Gastrocnemius medialis (tissue), 4 donors: ENCODE data around the gene CAMK2D. TPM values are rescaled to one million over a fixed set of nuclear protein-coding genes. Genes with fewer than 3 reads are reported as not detected.
A peak's percentile ranks its signal among the peaks of the same experiment; 100 is the strongest.

ENCODE experiments used
- ATAC-seq, 2 donors: fragments of 150-250 bp; one replicate each; pipeline ENCODE4 v1.9.1; 2016
- DNase-seq, 2 donors: peaks; one replicate each; pipeline ENCODE4 v3.0.0-alpha.2; 2019
- H3K27ac ChIP-seq, 4 donors: fragments of 200-600 bp; sonication (generic); 1 replicate in 1 of 4; 2 replicates in 3 of 4; pipeline ENCODE4 v1.5.1; 2016 to 2018; ENCODE audit warnings: mild to moderate bottlenecking in 2 of 4, moderate library complexity in 1 of 4
- H3K27me3 ChIP-seq, 3 donors: fragments of 200-600 bp; sonication (generic) in 2 of 3; 1 replicate in 1 of 3; 2 replicates in 2 of 3; pipeline versions ENCODE4 v1.5.1 to v1.6.0; 2016 to 2019; ENCODE audit warnings: mild to moderate bottlenecking in 1 of 3, moderate library complexity in 1 of 3
- H3K36me3 ChIP-seq, 2 donors: fragments of 200-600 bp; sonication (generic) in 1 of 2; one replicate each; pipeline ENCODE4 v1.5.1; 2017 to 2018
- H3K4me1 ChIP-seq, 2 donors: fragments of 200-600 bp; sonication (generic) in 1 of 2; one replicate each; pipeline ENCODE4 v1.5.1; 2016 to 2017; ENCODE audit warnings: mild to moderate bottlenecking in 2 of 2
- H3K4me3 ChIP-seq, 4 donors: fragments of 200-600 bp; sonication (generic) in 3 of 4; 1 replicate in 1 of 4; 2 replicates in 3 of 4; pipeline ENCODE4 v1.5.1; 2016 to 2019; ENCODE audit warnings: mild to moderate bottlenecking in 2 of 4
- H3K9me3 ChIP-seq, 3 donors: fragments of 200-600 bp; sonication (generic) in 2 of 3; 1 replicate in 1 of 3; 2 replicates in 2 of 3; pipeline ENCODE4 v1.5.1; 2016 to 2019
- CTCF ChIP-seq, 5 experiments: fragments of 450-650 bp in 3 of 5; fragments of 200-600 bp in 2 of 5; sonication (generic) in 2 of 5; IDR thresholded peaks in 4 of 5; conservative IDR thresholded peaks in 1 of 5; 1 replicate in 4 of 5; 2 replicates in 1 of 5; pipeline ENCODE4 v1.5.1; 2016 to 2019; ENCODE audit warnings: antibody characterized with exemption in 5 of 5, mild to moderate bottlenecking in 3 of 5, moderate library complexity in 3 of 5
- POLR2A ChIP-seq, 2 donors: fragments of 450-650 bp; IDR thresholded peaks; one replicate each; pipeline ENCODE4 v1.6.1; 2017; ENCODE audit warnings: antibody characterized with exemption in 2 of 2, mild to moderate bottlenecking in 2 of 2, moderate library complexity in 2 of 2
- in situ Hi-C, 4 donors: fragments of 200-750 bp; cut with MboI; loops; one replicate each; pipeline versions ENCODE4 v1.15.0 to v1.8.0; 2017; ENCODE audit warnings: low sequenced_read_pairs in 4 of 4
- intact Hi-C: fragments of 100-400 bp; cut with DNase I; formaldehyde crosslinking; loops from one replicate; pipeline ENCODE4 v1.15.1; 2023; ENCODE audit warnings: low total_unique reads
- total RNA-seq, 4 donors: library from RNA; depleted of rRNA; stranded (reverse); fragments of >200 nt; gene quantifications; one replicate each; pipeline versions ENCODE4 v1.1.0 to v1.2.3, GENCODE V29; 2016

Gene CAMK2D
- total RNA-seq, 4 donors from 2014 or later, result 73.2 to 149 (median 119) TPM

GRCh38 chr4:113635739-113636437, 125.7 kb downstream of the CAMK2D start:
- no peak for TF ChIP-seq CTCF (IDR thresholded peaks at IDR 0.05 in 4 of 5, conservative IDR thresholded peaks at IDR 0.05 in 1 of 5)
- no peak for TF ChIP-seq POLR2A (IDR thresholded peaks at IDR 0.05)
- Histone ChIP-seq H3K27ac (peak overlapping the region; percentile 13 to 62 (median 53)), H3K9me3 (no peaks in the 10 kb centered on the region), H3K4me3 (no peak overlapping the region), H3K4me1 (peaks cover 58 to 73% of the 10 kb centered on the region in 2 donors), H3K36me3 (no peaks in the 10 kb centered on the region), H3K27me3 (no peaks in the 10 kb centered on the region)
- peak; percentile 38 to 57 for ATAC-seq
- in situ Hi-C loops (no loop called here), intact Hi-C loops (loop anchor here (1.0 to 5.0 kb wide), 3 partner anchors 48 to 126 kb away; partner anchors contain the start of gene CAMK2D)
- no peak for DNase-seq

- intact Hi-C loops (no loop called here), in situ Hi-C loops (no loop called here)
- ATAC-seq (no peak), DNase-seq (no peak)
- no peaks in the 10 kb centered on the region for H3K27me3 ChIP-seq
- peak overlapping the region; percentile 28 to 46 (median 36) for H3K27ac ChIP-seq
- H3K4me1 ChIP-seq, result peaks cover 53 to 70% of the 10 kb centered on the region in 2 donors
- TF ChIP-seq CTCF (IDR thresholded peaks at IDR 0.05 in 4 of 5, conservative IDR thresholded peaks at IDR 0.05 in 1 of 5), result no peak
- no peaks in the 10 kb centered on the region for H3K9me3 ChIP-seq
- H3K4me3 ChIP-seq, result no peak overlapping the region
- no peaks in the 10 kb centered on the region for H3K36me3 ChIP-seq
Observed at GRCh38 chr4:113634081-113634969, 127.2 kb downstream of the CAMK2D start.

GRCh38 chr4:113633467-113633866, 128.1 kb downstream of the CAMK2D start:
- in situ Hi-C loops, result no loop called here
- ATAC-seq (no peak), DNase-seq (no peak)
- intact Hi-C loops, result no loop called here
- H3K9me3 ChIP-seq, result no peaks in the 10 kb centered on the region
- no peak overlapping the region for H3K4me3 ChIP-seq
- TF ChIP-seq POLR2A (IDR thresholded peaks at IDR 0.05) (no peak), CTCF (IDR thresholded peaks at IDR 0.05 in 4 of 5, conservative IDR thresholded peaks at IDR 0.05 in 1 of 5) (no peak)
- no peaks in the 10 kb centered on the region for H3K27me3 ChIP-seq
- no peaks in the 10 kb centered on the region for H3K36me3 ChIP-seq
- H3K4me1 ChIP-seq, result peaks cover 62 to 74% of the 10 kb centered on the region in 2 donors
- H3K27ac ChIP-seq, result no peak overlapping the region

GRCh38 chr4:113628711-113629110, 132.8 kb downstream of the CAMK2D start:
- H3K4me1 ChIP-seq, result peaks cover 26 to 28% of the 10 kb centered on the region in 2 donors
- H3K27ac ChIP-seq, result no peak overlapping the region

More at GRCh38 chr4:113628711-113629110, 132.8 kb downstream of the CAMK2D start:
- in situ Hi-C loops, result no loop called here
- DNase-seq (no peak), ATAC-seq (no peak)
- intact Hi-C loops, result no loop called here
- H3K27me3 ChIP-seq, result no peaks in the 10 kb centered on the region
- TF ChIP-seq POLR2A (IDR thresholded peaks at IDR 0.05) (no peak), CTCF (IDR thresholded peaks at IDR 0.05 in 4 of 5, conservative IDR thresholded peaks at IDR 0.05 in 1 of 5) (no peak)
- no peak overlapping the region for H3K4me3 ChIP-seq
- H3K36me3 ChIP-seq, result peaks cover 0 to 6% of the 10 kb centered on the region in 2 donors
- no peaks in the 10 kb centered on the region for H3K9me3 ChIP-seq
